K562 (cell line): ENCODE measurements around the gene CCSER1. TPM values are rescaled to one million over a fixed set of nuclear protein-coding genes. Genes with fewer than 3 reads are reported as not detected.

Experiments
- ATAC-seq: fragments of 200-7000 bp; cut with Tn5 transposase; 3 replicates; pipeline ENCODE4 v1.9.1; 2020; ENCODE audit warnings: moderate library complexity
- BruUV-seq: library from RNA; stranded (reverse); fragments of 400-500 nt; replicated peaks from 2 replicates; lab custom pipeline; 2021; lab: Mats Ljungman, UMichigan
- CTCF ChIA-PET: fragments of 300-600 bp; formaldehyde crosslinking; extraction: SDS; loops from one replicate; lab custom pipeline; 2021; ENCODE audit warnings: low intra/inter-chr PET ratio; lab: Yijun Ruan, JAX
- POLR2A ChIA-PET: fragments of 300-600, 350-650 bp; sonication (Branson Sonifier 250); formaldehyde crosslinking; extraction: SDS; loops from one replicate; lab custom pipeline; 2021; ENCODE audit warnings: antibody characterized with exemption, inconsistent platforms; lab: Yijun Ruan, JAX
- DNase-seq, 4 experiments: peaks; one replicate each; pipeline versions ENCODE4 v3.0.0 to v3.0.0-alpha.2; 2011 to 2018; ENCODE audit warnings: low spot score in 3 of 4, mixed read lengths in 3 of 4; ENCODE audit errors: extremely low read depth in 1 of 4
- FAIRE-seq: peaks from 2 replicates; lab custom pipeline; 2011; peaks lifted over from hg19 to GRCh38; lab: Jason Lieb, UNC
- H2AFZ ChIP-seq: 2 replicates; pipeline ENCODE4 v1.6.0; 2011; ENCODE audit warnings: low read depth, low read length, control low read depth, inconsistent platforms
- H3K27ac ChIP-seq: fragments of 200-600 bp; 3 replicates; pipeline ENCODE4 v1.8.0; 2011; ENCODE audit warnings: low read depth, mild to moderate bottlenecking, control low read depth, inconsistent platforms, low read length, moderate library complexity, mixed read lengths; ENCODE audit errors: extremely low read depth
- H3K27me3 ChIP-seq, 2 experiments: fragments of 300-600 bp in 1 of 2; 2 replicates in 1 of 2; 3 replicates in 1 of 2; pipeline versions ENCODE4 v1.6.0 to v1.8.0; 2011; ENCODE audit warnings: inconsistent platforms in 2 of 2, low read length in 2 of 2, mild to moderate bottlenecking in 1 of 2, mixed read lengths in 1 of 2, moderate library complexity in 1 of 2; ENCODE audit not compliant: control insufficient read depth in 2 of 2, insufficient read depth in 2 of 2
- H3K36me3 ChIP-seq: fragments of 300-600 bp; 3 replicates; pipeline ENCODE4 v1.8.0; 2011; ENCODE audit warnings: mild to moderate bottlenecking, low read length, inconsistent platforms; ENCODE audit not compliant: control insufficient read depth, insufficient read depth
- H3K4me1 ChIP-seq, 2 experiments: fragments of 200-600 bp in 1 of 2; replicated peaks in 1 of 2; 2 replicates in 1 of 2; 3 replicates in 1 of 2; pipeline versions ENCODE4 v1.5.1 to v1.8.0; 2011; ENCODE audit warnings: inconsistent platforms in 2 of 2, low read length in 2 of 2, mild to moderate bottlenecking in 1 of 2, mixed read lengths in 1 of 2, moderate library complexity in 1 of 2; ENCODE audit not compliant: control insufficient read depth in 2 of 2, insufficient read depth in 2 of 2
- H3K4me2 ChIP-seq: 2 replicates; pipeline ENCODE4 v1.6.1; 2011; ENCODE audit warnings: low read length, control low read depth, inconsistent platforms, mixed read lengths; ENCODE audit not compliant: insufficient read depth
- H3K4me3 ChIP-seq: fragments of 200-600 bp; sonication (generic), shearing (Covaris generic); 2 replicates; pipeline ENCODE4 v1.5.1; 2016; ENCODE audit warnings: control low read depth, inconsistent platforms
- H3K79me2 ChIP-seq: fragments of 200-600 bp; 3 replicates; pipeline ENCODE4 v1.8.0; 2011; ENCODE audit warnings: low read length, inconsistent platforms; ENCODE audit not compliant: control insufficient read depth, insufficient read depth
- H3K9ac ChIP-seq, 2 experiments: 2 replicates each; pipeline versions ENCODE4 v1.6.0 to v1.6.1; 2011; ENCODE audit warnings: low read depth in 2 of 2, low read length in 2 of 2, control low read depth in 1 of 2, inconsistent platforms in 1 of 2, mild to moderate bottlenecking in 1 of 2, mixed read lengths in 1 of 2; ENCODE audit not compliant: insufficient read depth in 1 of 2
- H3K9me1 ChIP-seq: one replicate; pipeline ENCODE4 v1.6.0; 2011; ENCODE audit warnings: inconsistent platforms, mild to moderate bottlenecking, low read length, moderate library complexity; ENCODE audit not compliant: control insufficient read depth, insufficient read depth
- H3K9me3 ChIP-seq: replicated peaks from 2 replicates; pipeline ENCODE4 v1.5.1; 2011; ENCODE audit warnings: low read depth, low read length, inconsistent platforms; ENCODE audit not compliant: control insufficient read depth, insufficient read depth
- H4K20me1 ChIP-seq: replicated peaks from 2 replicates; pipeline ENCODE4 v1.6.1; 2011; ENCODE audit warnings: low read length, inconsistent platforms, mixed read lengths; ENCODE audit not compliant: control insufficient read depth, insufficient read depth
- BRD9 ChIP-seq: fragments of 450-650 bp; IDR thresholded peaks from 2 replicates; pipeline ENCODE4 v1.6.1; 2018; ENCODE audit warnings: low read depth; ENCODE audit not compliant: partially characterized antibody
- CEBPG ChIP-seq, 3 experiments: fragments of 200-800 bp in 1 of 3; sonication (Bioruptor generic) in 1 of 3; sonication (generic) in 1 of 3; formaldehyde crosslinking in 1 of 3; IDR thresholded peaks in 2 of 3; conservative IDR thresholded peaks in 1 of 3; 2 replicates each; pipeline versions ENCODE4 v1.6.1 to v1.8.0; 2016 to 2022; ENCODE audit warnings: missing compliant biosample characterization in 2 of 3, missing genetic modification characterization in 2 of 3, mild to moderate bottlenecking in 1 of 3, missing genetic modification reagents in 1 of 3
- FIP1L1 ChIP-seq: fragments of 200-400 bp; formaldehyde crosslinking; IDR thresholded peaks from 2 replicates; pipeline ENCODE4 v1.6.1; 2018; ENCODE audit warnings: mild to moderate bottlenecking, low read depth, low read length; ENCODE audit not compliant: poor library complexity, severe bottlenecking
- MIER1 ChIP-seq: fragments of 450-650 bp; IDR thresholded peaks from 2 replicates; pipeline ENCODE4 v1.6.1; 2016; ENCODE audit warnings: antibody characterized with exemption, mild to moderate bottlenecking, low read depth
- ZNF584 ChIP-seq: fragments of 200-800 bp; sonication (Bioruptor generic); IDR thresholded peaks from 2 replicates; pipeline ENCODE4 v1.6.1; 2016; ENCODE audit warnings: low read depth, mild to moderate bottlenecking, missing genetic modification characterization, missing compliant biosample characterization
- WGBS: fragments of 100-300 bp; shearing (Covaris generic); methylation state at CpG from one replicate; pipeline ENCODE4 v1.1.6; 2016; ENCODE audit warnings: low coverage, mixed read lengths; ENCODE audit not compliant: insufficient coverage; ENCODE audit errors: missing lambda C conversion rate; 5-methylcytosine and 5-hydroxymethylcytosine counted together
- in situ Hi-C: fragments of 300-500 bp; cut with MboI; formaldehyde crosslinking; loops from 4 replicates; pipeline ENCODE4 v1.15.0; 2018; ENCODE audit warnings: inconsistent platforms, mixed read lengths
- intact Hi-C: fragments of 100-400 bp; cut with micrococcal nuclease; formaldehyde crosslinking; loops from 2 replicates; pipeline ENCODE4 v1.14.2; 2022
- polyA plus RNA-seq, 8 experiments: library from polyadenylated mRNA; depleted of rRNA in 4 of 8; stranded (reverse) in 5 of 8; unstranded in 3 of 8; fragments of >200 nt; fragmentation: Nextera tagmentation in 2 of 8; fragmentation: Illumina TruSeq in 1 of 8; extraction: Ambion mirVana in 2 of 8; extraction: Trizol in 1 of 8; gene quantifications; 2 replicates each; pipeline versions ENCODE4 v1.2.1 to v1.2.3, GENCODE V29; 2011 to 2014; ENCODE audit warnings: inconsistent platforms in 1 of 8, missing spikeins in 1 of 8
- total RNA-seq, 7 experiments: library from RNA; depleted of rRNA in 6 of 7; stranded (reverse); fragments of >200 nt in 6 of 7; fragmentation: Illumina TruSeq in 2 of 7; extraction: Trizol in 2 of 7; gene quantifications; 2 replicates each; pipeline versions ENCODE4 v1.2.1 to v1.2.3, GENCODE V29; 2011 to 2021; ENCODE audit warnings: low replicate concordance in 1 of 7

CCSER1 gene
- total and polyA plus RNA-seq, 9 of the 15 experiments (the other 6 are each of a cell fraction or from before 2014, with no cell fraction given), result not detected

- no TSS peak for BruUV-seq
- CTCF ChIA-PET, result no interaction called here
Observed at GRCh38 chr4:90840291-90840690, 713.1 kb downstream of the CCSER1 start.

GRCh38 chr4:90840828-90841227, 713.6 kb downstream of the CCSER1 start:
- no peaks in the 10 kb centered on the region for H3K4me1 ChIP-seq
- no peak overlapping the region for H2AFZ ChIP-seq
- CTCF ChIA-PET, result no interaction called here
- no peaks in the 10 kb centered on the region for H3K9me1 ChIP-seq
- H3K4me2 ChIP-seq, result no peak overlapping the region
- no peaks in the 10 kb centered on the region for H4K20me1 ChIP-seq
- BruUV-seq, result no TSS peak
- ATAC-seq (no peak), DNase-seq (no peak), FAIRE-seq (no peak)
- in situ Hi-C loops, result no loop called here
- no peaks in the 10 kb centered on the region for H3K27me3 ChIP-seq
- POLR2A ChIA-PET, result no interaction called here
- H3K79me2 ChIP-seq, result no peaks in the 10 kb centered on the region
- no peak for TF ChIP-seq CEBPG (CRISPR knock-in tag; IDR thresholded peaks at IDR 0.05)
- peak in 1 of 2 experiments; percentile 55; a peak in 1 of 4 replicates for TF ChIP-seq CEBPG (tag; conservative IDR thresholded peaks at IDR 0.05 in 1 of 2, IDR thresholded peaks at IDR 0.05 in 1 of 2)
- no peak for TF ChIP-seq BRD9
- H3K27ac ChIP-seq, result no peak overlapping the region
- H3K36me3 ChIP-seq, result no peaks in the 10 kb centered on the region
- H3K9ac ChIP-seq, result no peak overlapping the region
- H3K9me3 ChIP-seq, result no peaks in the 10 kb centered on the region
- intact Hi-C loops, result no loop called here
- H3K4me3 ChIP-seq, result no peak overlapping the region

More at GRCh38 chr4:90840291-90840690, 713.1 kb downstream of the CCSER1 start:
- in situ Hi-C loops (no loop called here), intact Hi-C loops (no loop called here)
- H3K4me2 ChIP-seq, result no peak overlapping the region
- WGBS, result 4% methylated on average over 3 of the region's 3 CpGs
- H3K4me3 ChIP-seq, result no peak overlapping the region
- H3K27ac ChIP-seq, result no peak overlapping the region
- H3K9ac ChIP-seq, result no peak overlapping the region
- DNase-seq (no peak), ATAC-seq (no peak), FAIRE-seq (no peak)
- H3K36me3 ChIP-seq, result no peaks in the 10 kb centered on the region
- TF ChIP-seq FIP1L1 (no peak), ZNF584 (no peak), MIER1 (no peak)
- H3K79me2 ChIP-seq, result no peaks in the 10 kb centered on the region
- POLR2A ChIA-PET, result no interaction called here
- H3K27me3 ChIP-seq, result no peaks in the 10 kb centered on the region
- H3K9me3 ChIP-seq, result no peaks in the 10 kb centered on the region
- no peaks in the 10 kb centered on the region for H3K9me1 ChIP-seq
- no peaks in the 10 kb centered on the region for H3K4me1 ChIP-seq
- H2AFZ ChIP-seq, result no peak overlapping the region
- no peaks in the 10 kb centered on the region for H4K20me1 ChIP-seq
